Nasal cavity respiratory epithelium epithelial cell of viscerocranial mucosa (primary cell): ENCODE measurements around the gene LAMTOR2. TPM values are rescaled to one million over a fixed set of nuclear protein-coding genes. Genes with fewer than 3 reads are reported as not detected.

Source experiments
- total RNA-seq: library from RNA; depleted of rRNA; stranded (reverse); fragments of >200 nt; gene quantifications from 2 replicates; pipeline ENCODE4 v1.2.3, GENCODE V29; 2014

Gene LAMTOR2
- 60.7 and 67.3 TPM in 2 replicates for total RNA-seq

DNA sequence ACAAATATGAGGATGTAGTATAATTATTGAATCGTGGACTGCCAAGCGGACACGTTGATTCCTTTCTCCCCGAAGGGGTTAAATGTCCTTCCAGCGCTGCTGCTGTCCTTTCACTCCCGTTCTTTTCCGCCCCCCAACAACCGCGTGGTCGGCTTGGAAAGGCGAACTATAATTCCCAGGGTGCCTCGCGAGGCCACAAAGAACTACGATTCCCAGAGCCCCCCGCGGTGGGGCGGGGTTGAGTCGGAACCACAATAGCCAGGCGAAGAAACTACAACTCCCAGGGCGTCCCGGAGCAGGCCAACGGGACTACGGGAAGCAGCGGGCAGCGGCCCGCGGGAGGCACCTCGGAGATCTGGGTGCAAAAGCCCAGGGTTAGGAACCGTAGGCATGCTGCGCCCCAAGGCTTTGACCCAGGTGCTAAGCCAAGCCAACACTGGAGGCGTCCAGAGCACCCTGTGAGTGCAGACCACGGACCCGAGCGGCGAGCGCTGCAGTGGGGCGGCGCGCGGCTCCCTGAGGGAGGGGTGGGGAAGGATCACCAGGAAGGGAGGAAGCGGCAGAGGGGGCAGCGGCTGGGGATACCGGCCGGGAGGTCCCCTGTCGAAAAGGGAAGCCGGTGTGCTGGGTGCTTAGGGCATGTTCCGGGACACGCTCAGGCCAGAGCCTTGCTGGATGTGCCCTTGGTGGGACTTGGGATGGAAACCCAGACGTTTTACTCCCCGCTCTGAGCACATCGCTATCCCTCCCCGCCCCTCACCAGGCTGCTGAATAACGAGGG, at the start of gene LAMTOR2:
TSS of gene LAMTOR2 (plus strand) at position 283 of the 781 bp plus-strand sequence. CDS start at position 391, 108 bp downstream.

DNA sequence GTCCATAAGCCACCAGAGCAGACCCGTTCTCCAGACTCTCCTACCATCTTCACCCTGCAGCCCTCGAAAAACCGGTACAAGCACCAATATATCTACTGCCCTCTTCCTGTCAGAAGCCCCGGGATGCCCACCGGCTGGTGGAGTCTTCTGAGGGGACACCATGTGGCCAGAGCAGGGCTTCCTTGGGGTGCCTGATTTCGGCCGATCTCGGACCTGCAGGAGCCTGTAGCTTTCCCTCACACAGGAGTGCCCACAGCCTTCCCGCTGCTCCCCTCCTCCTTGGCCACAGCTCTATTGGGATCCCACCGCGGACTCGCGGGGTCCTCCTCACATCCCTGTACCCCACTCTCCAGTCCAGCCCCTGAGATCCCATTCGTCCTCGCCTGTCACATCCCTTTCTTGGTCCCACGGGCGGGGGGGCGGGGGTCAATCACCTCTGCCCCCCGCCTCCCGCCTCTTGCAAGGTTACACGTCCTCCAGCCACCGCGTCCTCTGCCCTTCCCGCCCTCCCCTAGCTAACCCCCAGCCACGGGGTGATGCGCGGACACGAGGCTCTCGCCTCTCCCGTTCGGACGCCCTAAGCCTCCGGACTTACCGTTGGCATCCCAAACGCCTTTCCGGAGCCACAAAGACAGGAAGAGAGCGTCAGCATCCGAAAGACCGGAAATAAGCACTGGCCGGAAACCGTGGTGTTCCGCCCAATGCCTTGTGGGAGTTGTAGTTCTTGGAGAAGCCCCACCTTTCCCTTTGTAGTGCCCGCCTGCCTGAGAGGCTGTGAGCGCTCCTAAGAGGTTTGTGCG, 34.1 kb upstream of the LAMTOR2 start, which contains the start of gene SSR2:
TSS of gene SSR2 (minus strand) at position 659 of the 800 bp plus-strand sequence. CDS start 784 bp downstream, outside the sequence.

GRCh38 chr1:156053768-156054499, 648 bp upstream of the LAMTOR2 start, which contains the start of gene UBQLN4:
Gene UBQLN4, minus strand, starts transcription at chr1:156053798. Its CDS starts 97 bp downstream, at chr1:156053701.

DNA sequence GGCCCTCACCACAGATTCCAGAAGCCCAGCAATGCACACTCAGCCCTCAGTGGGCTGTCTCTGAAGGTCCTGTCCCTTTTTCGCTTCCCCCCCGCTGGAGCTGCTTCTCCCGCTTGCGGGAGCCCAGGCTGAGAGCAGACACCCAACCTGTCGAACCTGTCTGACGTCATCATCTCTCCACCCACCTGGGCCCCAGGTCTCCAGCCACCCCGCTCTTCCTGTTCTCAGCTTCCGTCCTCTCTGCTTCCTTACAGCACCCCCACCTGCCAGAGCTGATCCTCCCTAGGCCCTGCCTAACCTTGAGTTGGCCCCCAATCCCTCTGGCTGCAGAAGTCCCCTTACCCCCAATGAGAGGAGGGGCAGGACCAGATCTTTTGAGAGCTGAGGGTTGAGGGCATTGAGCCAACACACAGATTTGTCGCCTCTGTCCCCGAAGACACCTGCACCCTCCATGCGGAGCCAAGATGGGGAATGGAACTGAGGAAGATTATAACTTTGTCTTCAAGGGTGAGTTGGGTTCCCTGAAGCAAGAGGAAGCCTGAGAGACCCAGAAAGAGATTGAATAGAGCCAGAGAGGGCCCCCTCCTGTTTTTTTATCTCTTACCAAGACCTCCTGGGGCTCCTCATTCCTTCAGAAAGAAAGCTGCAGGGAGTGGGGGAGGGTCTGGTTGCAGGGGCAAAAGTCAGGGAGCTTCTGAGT, 6.5 kb downstream of the LAMTOR2 start, which contains the start of gene RAB25:
TSS of gene RAB25 (plus strand) at position 224 of the 700 bp plus-strand sequence. CDS start at position 465, 241 bp downstream.

GRCh38 chr1:156082309-156083091, 27.9 kb downstream of the LAMTOR2 start, which contains the start of gene MEX3A:
Gene MEX3A, minus strand, starts transcription at chr1:156082465. Its CDS starts 467 bp downstream, at chr1:156081998.

Other genes with a start within 250 kb of the LAMTOR2 start
- 22.9 and 31.3 TPM in 2 replicates for gene GON4L, start 197.6 kb upstream of the LAMTOR2 start, total RNA-seq
- 0.34 and 0.36 TPM in 2 replicates for gene SYT11, start 195.2 kb upstream of the LAMTOR2 start, total RNA-seq
- 37.9 and 54.8 TPM in 2 replicates for gene RIT1, start 143.4 kb upstream of the LAMTOR2 start, total RNA-seq
- 28.4 and 34.4 TPM in 2 replicates for gene KHDC4, start 120.4 kb upstream of the LAMTOR2 start, total RNA-seq
- gene RXFP4, start 113.1 kb upstream of the LAMTOR2 start, total RNA-seq, result not detected in 2 replicates
- 131 and 138 TPM in 2 replicates for gene ARHGEF2, start 76.2 kb upstream of the LAMTOR2 start, total RNA-seq
- 168 and 426 TPM in 2 replicates for gene SSR2, start 33.8 kb upstream of the LAMTOR2 start, total RNA-seq
- 18.5 and 26.7 TPM in 2 replicates for gene UBQLN4, start 984 bp upstream of the LAMTOR2 start, total RNA-seq
- gene RAB25, start 6.4 kb downstream of the LAMTOR2 start, total RNA-seq, result 46.8 and 48.7 TPM in 2 replicates
- 1.7 and 6.0 TPM in 2 replicates for gene MEX3A, start 27.7 kb downstream of the LAMTOR2 start, total RNA-seq
- 455 and 618 TPM in 2 replicates for gene LMNA, start 59.9 kb downstream of the LAMTOR2 start, total RNA-seq
- 3.8 and 11.9 TPM in 2 replicates for gene SEMA4A, start 98.8 kb downstream of the LAMTOR2 start, total RNA-seq
- gene SLC25A44, start 139.3 kb downstream of the LAMTOR2 start, total RNA-seq, result 9.2 and 14.5 TPM in 2 replicates
- gene PMF1, start 158.2 kb downstream of the LAMTOR2 start, total RNA-seq, result 21.2 and 44.4 TPM in 2 replicates
- gene BGLAP, start 187.4 kb downstream of the LAMTOR2 start, total RNA-seq, result under 0.01 and 0.07 TPM in 2 replicates
- gene PAQR6, start 193.3 kb downstream of the LAMTOR2 start, total RNA-seq, result 0.34 and 1.1 TPM in 2 replicates
- gene SMG5, start 228.0 kb downstream of the LAMTOR2 start, total RNA-seq, result 47.8 and 91.1 TPM in 2 replicates
- gene TMEM79, start 229.5 kb downstream of the LAMTOR2 start, total RNA-seq, result 9.2 and 16.1 TPM in 2 replicates
- 27.0 and 28.6 TPM in 2 replicates for gene GLMP, start 240.9 kb downstream of the LAMTOR2 start, total RNA-seq
- 0.57 TPM in 1 of 2 replicates, not detected in the other for gene VHLL, start 244.5 kb downstream of the LAMTOR2 start, total RNA-seq